NCI-H1694 treated with DMSO at 0.1 percent for 48 hours (cell line): ENCODE measurements around the gene RAB33B.

Experiments
- DNase-seq: peaks from one replicate; lab custom pipeline; 2025; lab: John Stamatoyannopoulos, UW

Gene RAB33B

DNA sequence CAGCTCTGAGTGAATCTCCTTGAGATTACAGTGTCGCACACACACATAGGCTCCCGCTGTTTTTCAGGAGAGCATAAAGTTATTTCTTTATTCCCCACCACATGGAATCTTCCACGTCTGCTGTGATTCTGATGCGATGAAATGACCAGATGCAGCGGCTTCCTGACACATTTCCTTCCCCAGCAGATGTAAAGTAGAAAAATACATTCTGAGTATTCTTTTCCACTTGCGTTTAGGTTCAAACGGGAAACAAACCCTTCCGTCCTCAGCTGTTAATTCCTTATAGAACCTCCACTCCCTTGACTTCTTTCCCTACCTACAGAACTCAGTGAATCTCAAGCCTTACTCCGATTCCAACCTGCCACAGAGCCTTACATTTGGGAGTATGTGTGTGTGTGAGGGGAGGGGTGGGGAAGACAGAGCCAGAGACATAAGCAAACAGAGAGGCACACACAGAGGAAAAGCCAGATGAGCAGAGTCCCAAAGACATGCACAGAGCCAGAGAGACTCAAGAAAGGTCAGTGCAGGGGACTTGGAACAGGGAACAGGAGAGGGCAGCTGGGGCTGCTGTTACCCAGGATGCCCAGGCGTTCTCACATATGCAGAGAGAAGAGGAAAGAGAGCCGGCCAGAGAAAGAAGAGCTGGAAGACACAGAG is 54.8 kb downstream of the RAB33B start:
- no peak for DNase-seq

DNA sequence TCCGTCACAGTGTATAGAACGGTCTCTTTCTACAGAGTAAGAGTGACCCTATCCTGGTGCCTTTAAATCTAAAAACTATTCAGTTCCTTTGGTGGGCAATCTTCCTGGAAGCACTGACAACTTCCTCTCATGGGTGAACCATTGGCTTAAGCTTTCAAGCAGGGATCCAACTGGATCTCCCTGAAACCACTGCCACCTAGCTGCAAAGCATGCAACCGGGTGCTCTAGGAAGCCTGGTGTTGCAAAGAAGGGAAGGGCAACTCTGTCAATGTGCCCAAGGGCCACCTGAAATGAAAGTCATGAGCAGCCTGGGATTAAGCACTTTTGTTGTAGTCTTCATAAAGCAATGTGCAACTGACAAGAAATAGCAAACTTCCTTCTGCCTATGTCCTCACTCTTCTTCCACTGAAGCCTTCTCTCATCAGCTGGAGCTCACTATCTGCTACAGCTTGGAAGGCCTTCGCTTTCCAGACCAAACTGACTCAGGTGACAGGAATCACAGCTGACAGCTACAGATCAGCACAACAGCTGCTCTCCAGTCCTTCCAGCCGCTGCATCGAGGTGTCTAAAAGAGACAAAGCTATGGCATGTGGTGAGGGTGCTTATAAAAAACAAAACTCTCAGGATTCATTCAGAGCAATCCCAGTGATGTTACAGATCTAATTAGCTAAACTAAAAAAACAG is 55.9 kb downstream of the RAB33B start:
- DNase-seq: no peak

DNA sequence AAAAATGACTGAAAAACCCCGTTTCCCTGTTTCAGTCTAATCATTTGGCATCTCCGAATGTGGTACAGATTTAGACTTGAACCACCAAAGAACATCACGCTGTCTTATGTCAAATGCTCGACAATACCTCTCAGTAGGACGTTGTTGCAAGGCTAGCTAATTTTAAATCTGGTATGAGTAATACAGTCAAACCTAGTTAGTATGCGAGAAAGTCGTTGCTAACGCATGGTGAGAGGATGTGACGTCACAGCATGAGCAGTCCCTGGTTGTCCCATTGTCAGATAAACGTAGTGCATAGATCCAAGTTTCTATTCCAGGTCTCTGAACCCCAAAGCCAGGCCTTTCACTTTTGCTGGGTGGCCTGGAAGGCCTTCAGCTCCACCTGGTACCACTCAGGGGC is 57.4 kb downstream of the RAB33B start:
- no peak for DNase-seq

DNA sequence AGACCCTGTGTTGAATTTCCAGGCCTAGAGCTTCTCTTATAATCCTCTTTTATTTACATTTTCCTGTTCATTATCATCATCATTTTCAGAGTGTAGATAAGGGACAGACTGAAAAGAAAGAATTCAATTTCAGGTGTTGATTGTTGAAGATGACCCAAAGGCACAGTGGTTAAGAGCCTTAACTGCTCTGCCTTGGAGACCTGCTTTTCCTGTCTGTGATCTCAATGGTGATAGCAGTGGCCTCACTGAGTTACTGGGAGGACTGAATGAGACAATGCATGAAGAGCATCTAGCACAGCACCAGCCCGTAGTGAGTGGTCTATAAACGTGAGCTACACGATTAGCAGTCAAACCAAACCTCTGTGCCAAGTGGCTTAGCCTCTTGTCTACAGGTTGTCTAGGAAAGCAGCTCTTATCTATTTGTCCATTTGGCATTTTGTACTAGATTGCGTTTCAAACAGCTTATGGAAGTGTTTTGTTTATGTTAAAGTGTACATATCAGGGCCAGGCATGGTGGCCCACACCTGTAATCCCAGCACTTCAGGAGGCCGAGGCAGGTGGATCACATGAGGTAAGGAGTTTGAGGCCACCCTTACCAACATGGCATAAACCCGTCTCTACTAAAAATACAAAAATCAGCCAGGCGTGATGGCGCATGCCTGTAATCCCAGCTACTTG is 60.6 kb downstream of the RAB33B start:
- no peak for DNase-seq

DNA sequence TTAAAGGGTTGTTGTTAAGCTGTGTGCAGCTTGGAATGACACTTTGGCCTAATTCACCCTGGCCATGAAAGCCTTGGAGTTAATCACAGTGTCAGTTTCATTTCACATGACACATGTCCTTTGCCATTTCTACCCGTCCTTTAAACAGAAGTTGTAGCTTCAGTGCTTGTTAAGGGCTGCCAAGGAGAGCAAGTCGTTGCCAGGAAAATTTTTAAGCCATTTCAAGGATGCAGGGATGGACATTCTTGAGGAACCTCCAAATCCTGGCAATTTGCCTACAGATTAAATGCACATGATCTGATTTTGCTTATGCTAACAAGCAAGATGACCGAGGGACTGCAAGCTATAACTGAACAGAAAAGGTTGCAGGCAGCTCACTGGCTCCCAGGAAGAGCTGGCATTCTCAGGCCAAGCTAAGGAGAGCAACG is 61.6 kb downstream of the RAB33B start:
- DNase-seq: no peak

DNA sequence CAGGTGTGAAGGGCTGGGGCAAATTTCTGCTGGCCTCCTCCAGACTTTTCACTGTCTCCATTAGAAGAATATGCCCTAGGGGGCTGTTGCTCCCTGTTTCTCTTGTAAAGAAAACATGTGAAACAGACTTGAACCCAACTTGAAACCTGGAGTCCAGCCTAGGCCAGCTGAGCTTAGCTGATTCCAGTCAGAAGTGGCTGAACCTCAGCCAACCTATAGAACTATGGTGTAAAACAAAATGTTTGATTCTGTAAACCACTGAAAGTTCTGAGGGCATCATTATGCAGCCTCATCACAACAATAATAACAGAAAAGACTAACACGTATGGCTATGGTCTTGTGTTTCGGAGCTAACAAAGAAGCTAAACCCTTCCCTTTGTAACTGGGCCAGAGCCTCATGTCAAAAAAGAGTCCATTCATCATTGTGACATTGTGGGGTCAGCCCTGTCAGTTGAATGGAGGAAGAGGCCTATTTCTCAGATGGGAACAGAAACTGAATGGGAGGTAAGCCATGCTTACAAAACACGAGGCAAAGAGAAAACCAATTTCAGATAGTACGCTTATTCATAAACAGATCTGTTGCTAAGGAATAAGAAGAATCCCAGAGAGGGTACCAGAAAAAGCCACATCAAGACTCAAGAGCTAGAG is 68.0 kb downstream of the RAB33B start:
- no peak for DNase-seq

DNA sequence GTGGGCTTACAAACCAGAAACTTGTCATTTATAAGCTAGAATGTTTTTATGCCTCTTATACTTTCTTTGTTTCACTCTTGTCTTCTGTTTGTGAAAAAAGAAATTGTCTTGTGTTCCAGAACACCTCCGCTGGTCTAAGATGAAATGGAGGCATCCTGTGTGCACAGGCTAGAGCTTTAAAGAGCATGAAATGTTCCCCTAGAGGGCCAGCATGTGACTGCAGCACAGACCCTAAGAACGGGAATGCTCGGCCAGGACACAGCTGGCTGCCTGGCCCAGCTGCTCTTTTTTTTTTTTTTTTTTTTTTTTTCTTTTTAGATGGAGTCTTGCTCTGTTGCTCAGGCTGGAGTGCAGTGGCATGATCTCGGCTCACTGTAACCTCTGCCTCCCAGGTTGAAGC is 68.5 kb downstream of the RAB33B start:
- no peak for DNase-seq

DNA sequence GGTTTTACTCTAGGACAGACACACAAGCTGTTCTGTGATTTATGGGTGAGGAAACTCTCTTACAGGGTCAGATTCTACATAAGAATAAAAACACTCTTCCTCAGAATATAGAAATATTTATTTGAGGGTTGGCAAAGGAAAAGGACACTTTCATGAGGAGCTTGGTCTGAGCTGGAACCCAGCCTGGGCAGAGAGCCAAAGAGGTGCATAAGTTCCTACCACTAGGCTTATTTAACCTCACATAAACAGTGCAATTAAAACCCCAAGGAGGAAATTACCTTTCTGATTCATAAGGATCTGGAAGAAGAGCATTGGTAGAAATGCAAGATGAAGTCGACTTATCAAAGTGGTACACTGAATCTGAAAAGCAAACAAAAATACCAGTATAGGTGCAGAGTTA is 69.2 kb downstream of the RAB33B start:
- DNase-seq: no peak

DNA sequence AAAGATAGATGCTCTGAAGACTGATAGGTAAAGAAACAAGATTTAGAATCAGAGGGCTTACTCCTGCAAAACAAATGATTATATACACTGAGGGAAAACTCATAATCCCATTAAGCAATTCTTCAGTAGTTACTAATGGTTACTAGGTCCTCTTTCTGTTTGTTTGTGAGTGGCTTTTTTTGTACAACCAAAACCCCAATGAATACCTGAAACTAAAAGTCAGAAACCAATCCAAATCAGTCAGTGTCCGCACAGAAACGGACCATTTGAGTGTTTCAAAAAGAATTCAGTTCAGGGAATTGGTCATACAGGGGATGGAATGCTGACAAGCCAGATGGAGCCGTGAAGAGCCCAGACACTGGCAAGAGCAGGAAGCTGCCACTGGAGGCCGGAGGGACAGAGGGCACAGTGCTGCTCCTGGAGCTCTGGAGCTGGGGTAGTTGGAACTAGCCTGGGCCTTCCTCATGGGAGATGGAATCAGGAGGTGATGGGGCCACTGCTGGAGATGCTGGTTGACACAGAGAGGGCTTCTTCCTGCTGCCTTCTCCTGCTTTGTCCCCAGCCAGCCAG is 70.2 kb downstream of the RAB33B start:
- DNase-seq: no peak

DNA sequence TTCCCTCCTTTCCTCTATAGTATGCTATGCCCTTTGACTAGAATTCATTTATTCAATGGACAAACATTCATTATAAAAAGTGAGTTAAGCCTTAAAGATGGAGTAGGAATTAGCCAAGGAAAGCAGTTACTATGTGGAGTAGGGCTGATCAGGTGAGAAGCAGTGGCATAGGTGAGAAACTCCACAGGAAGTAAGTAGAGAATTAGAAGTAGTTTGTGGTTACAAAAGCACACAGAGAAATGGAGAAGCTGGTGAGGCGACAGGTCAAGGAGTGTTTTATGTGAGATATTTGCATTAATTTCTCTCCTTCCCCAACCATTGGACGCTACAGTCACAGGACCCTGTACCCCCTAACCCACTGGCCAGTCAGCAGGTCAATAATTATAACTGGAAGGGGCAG is 71.5 kb downstream of the RAB33B start:
- no peak for DNase-seq
